ENCODE results near the gene FBP1.

GRCh38 chr9:94593459-94594345 lies 45.6 kb downstream of the FBP1 start, which contains the start of gene FBP2:
- TF ChIP-seq, protein P1, sequence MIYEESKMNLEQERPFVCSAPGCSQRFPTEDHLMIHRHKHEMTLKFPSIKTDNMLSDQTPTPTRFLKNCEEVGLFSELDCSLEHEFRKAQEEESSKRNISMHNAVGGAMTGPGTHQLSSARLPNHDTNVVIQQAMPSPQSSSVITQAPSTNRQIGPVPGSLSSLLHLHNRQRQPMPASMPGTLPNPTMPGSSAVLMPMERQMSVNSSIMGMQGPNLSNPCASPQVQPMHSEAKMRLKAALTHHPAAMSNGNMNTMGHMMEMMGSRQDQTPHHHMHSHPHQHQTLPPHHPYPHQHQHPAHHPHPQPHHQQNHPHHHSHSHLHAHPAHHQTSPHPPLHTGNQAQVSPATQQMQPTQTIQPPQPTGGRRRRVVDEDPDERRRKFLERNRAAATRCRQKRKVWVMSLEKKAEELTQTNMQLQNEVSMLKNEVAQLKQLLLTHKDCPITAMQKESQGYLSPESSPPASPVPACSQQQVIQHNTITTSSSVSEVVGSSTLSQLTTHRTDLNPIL (CRISPR knock-in tag; IDR thresholded peaks at IDR 0.05; ENCODE audit: low read depth) = no peak
- TF ChIP-seq, protein P2, sequence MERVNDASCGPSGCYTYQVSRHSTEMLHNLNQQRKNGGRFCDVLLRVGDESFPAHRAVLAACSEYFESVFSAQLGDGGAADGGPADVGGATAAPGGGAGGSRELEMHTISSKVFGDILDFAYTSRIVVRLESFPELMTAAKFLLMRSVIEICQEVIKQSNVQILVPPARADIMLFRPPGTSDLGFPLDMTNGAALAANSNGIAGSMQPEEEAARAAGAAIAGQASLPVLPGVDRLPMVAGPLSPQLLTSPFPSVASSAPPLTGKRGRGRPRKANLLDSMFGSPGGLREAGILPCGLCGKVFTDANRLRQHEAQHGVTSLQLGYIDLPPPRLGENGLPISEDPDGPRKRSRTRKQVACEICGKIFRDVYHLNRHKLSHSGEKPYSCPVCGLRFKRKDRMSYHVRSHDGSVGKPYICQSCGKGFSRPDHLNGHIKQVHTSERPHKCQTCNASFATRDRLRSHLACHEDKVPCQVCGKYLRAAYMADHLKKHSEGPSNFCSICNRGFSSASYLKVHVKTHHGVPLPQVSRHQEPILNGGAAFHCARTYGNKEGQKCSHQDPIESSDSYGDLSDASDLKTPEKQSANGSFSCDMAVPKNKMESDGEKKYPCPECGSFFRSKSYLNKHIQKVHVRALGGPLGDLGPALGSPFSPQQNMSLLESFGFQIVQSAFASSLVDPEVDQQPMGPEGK (CRISPR knock-in tag; IDR thresholded peaks at IDR 0.05; ENCODE audit: borderline replicate concordance) = no peak
- TF ChIP-seq, protein P3, sequence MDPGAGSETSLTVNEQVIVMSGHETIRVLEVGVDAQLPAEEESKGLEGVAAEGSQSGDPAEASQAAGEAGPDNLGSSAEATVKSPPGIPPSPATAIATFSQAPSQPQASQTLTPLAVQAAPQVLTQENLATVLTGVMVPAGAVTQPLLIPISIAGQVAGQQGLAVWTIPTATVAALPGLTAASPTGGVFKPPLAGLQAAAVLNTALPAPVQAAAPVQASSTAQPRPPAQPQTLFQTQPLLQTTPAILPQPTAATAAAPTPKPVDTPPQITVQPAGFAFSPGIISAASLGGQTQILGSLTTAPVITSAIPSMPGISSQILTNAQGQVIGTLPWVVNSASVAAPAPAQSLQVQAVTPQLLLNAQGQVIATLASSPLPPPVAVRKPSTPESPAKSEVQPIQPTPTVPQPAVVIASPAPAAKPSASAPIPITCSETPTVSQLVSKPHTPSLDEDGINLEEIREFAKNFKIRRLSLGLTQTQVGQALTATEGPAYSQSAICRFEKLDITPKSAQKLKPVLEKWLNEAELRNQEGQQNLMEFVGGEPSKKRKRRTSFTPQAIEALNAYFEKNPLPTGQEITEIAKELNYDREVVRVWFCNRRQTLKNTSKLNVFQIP (CRISPR knock-in tag; IDR thresholded peaks at IDR 0.05; ENCODE audit: borderline replicate concordance, low read depth) = no peak
- no peak for TF ChIP-seq ZNF70 (CRISPR knock-in tag; IDR thresholded peaks at IDR 0.05)

Measured in SK-N-SH treated with all-trans-retinoic acid at 6 μM for 48 hours (cell line).